Gastroesophageal sphincter (tissue), 3 donors: ENCODE measurements around the gene DGUOK.

Source experiments
- CTCF ChIP-seq, 4 experiments: fragments of 200-600 bp in 2 of 4; fragments of 450-650 bp in 2 of 4; sonication (generic) in 1 of 4; IDR thresholded peaks; one replicate each; pipeline ENCODE4 v1.5.1; 2017 to 2019; ENCODE audit warnings: antibody characterized with exemption in 4 of 4, mild to moderate bottlenecking in 2 of 4, moderate library complexity in 2 of 4
- POLR2A ChIP-seq, 2 donors: fragments of 450-650 bp; IDR thresholded peaks; one replicate each; pipeline ENCODE4 v1.6.1; 2017; ENCODE audit warnings: antibody characterized with exemption in 2 of 2, mild to moderate bottlenecking in 2 of 2, moderate library complexity in 1 of 2

GRCh38 chr2:73994178-73994831 is 67.6 kb downstream of the DGUOK start:
- TF ChIP-seq CTCF (IDR thresholded peaks at IDR 0.05), result no peak
- TF ChIP-seq POLR2A (IDR thresholded peaks at IDR 0.05), result no peak
